Measurements from ENCODE around the gene SHANK1.

GRCh38 chr19:50628551-50628950 is 91.1 kb downstream of the SHANK1 start:
- TF ChIP-seq CTCF (IDR thresholded peaks at IDR 0.05) (no peak), POLR2A (IDR thresholded peaks at IDR 0.05) (no peak), POLR2AphosphoS5 (IDR thresholded peaks at IDR 0.05) (no peak), EP300 (IDR thresholded peaks at IDR 0.05) (no peak)

Measured in upper lobe of left lung (tissue), 4 donors.